ENCODE measurements around the gene RIBC2. TPM values are rescaled to one million over a fixed set of nuclear protein-coding genes. Genes with fewer than 3 reads are reported as not detected.

The RIBC2 gene
- total RNA-seq, 1 experiment from 2014 or later: 2.9 TPM

DNA sequence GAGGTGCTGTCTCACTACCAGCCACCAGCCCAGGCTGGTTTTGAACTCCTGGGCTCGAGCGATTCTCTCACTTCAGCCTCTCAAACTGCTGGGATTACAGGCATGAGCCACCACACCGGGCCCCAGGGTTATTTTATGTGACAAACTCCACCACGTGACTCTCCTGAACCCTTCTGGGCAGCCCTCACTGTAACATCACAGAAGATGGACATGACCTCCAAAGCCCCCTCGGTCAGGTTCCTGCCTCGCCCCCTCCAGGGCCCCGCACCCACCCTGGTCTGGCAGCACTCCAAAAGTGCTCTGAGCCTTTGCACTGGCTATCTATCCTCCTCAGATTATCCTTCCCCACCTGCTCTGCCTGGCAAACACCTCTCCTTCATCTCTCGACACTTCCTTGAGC is 43.3 kb downstream of the RIBC2 start:
- H3K36me3 ChIP-seq (ENCODE audit: control insufficient read depth, insufficient read depth, low read length): no peaks in the 10 kb centered on the region
- TF ChIP-seq TCF7L2 (IDR thresholded peaks at IDR 0.05; ENCODE audit: low read depth, low read length): no peak
- no peak for TF ChIP-seq SIN3A (IDR thresholded peaks at IDR 0.05; ENCODE audit: borderline replicate concordance, insufficient read depth, low read depth, low read length)
- TF ChIP-seq, protein P1, sequence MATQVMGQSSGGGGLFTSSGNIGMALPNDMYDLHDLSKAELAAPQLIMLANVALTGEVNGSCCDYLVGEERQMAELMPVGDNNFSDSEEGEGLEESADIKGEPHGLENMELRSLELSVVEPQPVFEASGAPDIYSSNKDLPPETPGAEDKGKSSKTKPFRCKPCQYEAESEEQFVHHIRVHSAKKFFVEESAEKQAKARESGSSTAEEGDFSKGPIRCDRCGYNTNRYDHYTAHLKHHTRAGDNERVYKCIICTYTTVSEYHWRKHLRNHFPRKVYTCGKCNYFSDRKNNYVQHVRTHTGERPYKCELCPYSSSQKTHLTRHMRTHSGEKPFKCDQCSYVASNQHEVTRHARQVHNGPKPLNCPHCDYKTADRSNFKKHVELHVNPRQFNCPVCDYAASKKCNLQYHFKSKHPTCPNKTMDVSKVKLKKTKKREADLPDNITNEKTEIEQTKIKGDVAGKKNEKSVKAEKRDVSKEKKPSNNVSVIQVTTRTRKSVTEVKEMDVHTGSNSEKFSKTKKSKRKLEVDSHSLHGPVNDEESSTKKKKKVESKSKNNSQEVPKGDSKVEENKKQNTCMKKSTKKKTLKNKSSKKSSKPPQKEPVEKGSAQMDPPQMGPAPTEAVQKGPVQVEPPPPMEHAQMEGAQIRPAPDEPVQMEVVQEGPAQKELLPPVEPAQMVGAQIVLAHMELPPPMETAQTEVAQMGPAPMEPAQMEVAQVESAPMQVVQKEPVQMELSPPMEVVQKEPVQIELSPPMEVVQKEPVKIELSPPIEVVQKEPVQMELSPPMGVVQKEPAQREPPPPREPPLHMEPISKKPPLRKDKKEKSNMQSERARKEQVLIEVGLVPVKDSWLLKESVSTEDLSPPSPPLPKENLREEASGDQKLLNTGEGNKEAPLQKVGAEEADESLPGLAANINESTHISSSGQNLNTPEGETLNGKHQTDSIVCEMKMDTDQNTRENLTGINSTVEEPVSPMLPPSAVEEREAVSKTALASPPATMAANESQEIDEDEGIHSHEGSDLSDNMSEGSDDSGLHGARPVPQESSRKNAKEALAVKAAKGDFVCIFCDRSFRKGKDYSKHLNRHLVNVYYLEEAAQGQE (IDR thresholded peaks at IDR 0.05; ENCODE audit: insufficient read depth in 1 of 2, low read depth in 2 of 2, low read length in 1 of 2): no peak
- no peak for TF ChIP-seq POLR2AphosphoS5 (IDR thresholded peaks at IDR 0.05; ENCODE audit: low read depth, low read length)
- TF ChIP-seq, protein P2, sequence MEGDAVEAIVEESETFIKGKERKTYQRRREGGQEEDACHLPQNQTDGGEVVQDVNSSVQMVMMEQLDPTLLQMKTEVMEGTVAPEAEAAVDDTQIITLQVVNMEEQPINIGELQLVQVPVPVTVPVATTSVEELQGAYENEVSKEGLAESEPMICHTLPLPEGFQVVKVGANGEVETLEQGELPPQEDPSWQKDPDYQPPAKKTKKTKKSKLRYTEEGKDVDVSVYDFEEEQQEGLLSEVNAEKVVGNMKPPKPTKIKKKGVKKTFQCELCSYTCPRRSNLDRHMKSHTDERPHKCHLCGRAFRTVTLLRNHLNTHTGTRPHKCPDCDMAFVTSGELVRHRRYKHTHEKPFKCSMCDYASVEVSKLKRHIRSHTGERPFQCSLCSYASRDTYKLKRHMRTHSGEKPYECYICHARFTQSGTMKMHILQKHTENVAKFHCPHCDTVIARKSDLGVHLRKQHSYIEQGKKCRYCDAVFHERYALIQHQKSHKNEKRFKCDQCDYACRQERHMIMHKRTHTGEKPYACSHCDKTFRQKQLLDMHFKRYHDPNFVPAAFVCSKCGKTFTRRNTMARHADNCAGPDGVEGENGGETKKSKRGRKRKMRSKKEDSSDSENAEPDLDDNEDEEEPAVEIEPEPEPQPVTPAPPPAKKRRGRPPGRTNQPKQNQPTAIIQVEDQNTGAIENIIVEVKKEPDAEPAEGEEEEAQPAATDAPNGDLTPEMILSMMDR (IDR thresholded peaks at IDR 0.05): no peak
- H3K4me1 ChIP-seq (ENCODE audit: control insufficient read depth, insufficient read depth, low read length): no peaks in the 10 kb centered on the region
- intact Hi-C loops (cut with micrococcal nuclease; ENCODE audit: unreplicated experiment): no loop called here
- CTCF ChIA-PET: no interaction called here
- no peaks in the 10 kb centered on the region for H3K27me3 ChIP-seq (ENCODE audit: control insufficient read depth, insufficient read depth, low read length)
- no TSS peak for BruUV-seq (replicated peaks)
- H3K4me3 ChIP-seq (ENCODE audit: low read depth in 2 of 2, low read length in 2 of 2): no peak overlapping the region
- in situ Hi-C loops (cut with HindIII; ENCODE audit: low pct_unique_long_range_greater_than_20kb, low sequenced_read_pairs): no loop called here
- no peak for DNase-seq (ENCODE audit: low read depth, low spot score)
- no peaks in the 10 kb centered on the region for H3K9me3 ChIP-seq (ENCODE audit: control insufficient read depth, insufficient read depth, low read depth, low read length)
- no peak for ATAC-seq
- POLR2A ChIA-PET: no interaction called here
- no peak overlapping the region for H3K27ac ChIP-seq (ENCODE audit: low read length)

DNA sequence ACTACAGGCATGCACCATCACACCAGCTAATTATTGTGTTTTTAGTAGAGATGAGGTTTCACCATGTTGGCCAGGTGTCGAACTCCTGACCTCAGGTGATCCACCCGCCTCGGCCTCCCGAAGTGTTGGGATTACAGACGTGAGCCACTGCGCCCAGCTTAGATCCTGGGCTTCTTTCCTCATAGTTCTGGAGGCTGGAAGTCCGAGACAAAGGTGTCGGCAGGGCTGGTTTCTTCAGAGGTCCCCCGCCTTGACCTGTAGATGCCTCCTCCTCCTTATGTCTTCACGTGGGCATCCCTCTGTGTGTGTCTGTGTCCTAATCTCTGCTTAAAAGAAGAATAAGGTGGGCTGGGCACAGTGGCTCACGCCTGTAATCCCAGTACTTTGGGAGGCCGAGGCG is 45.0 kb downstream of the RIBC2 start:
- BruUV-seq (replicated peaks): no TSS peak
- Histone ChIP-seq H3K36me3 (ENCODE audit: control insufficient read depth, insufficient read depth, low read length) (no peaks in the 10 kb centered on the region), H3K27ac (ENCODE audit: low read length) (no peak overlapping the region), H3K4me1 (ENCODE audit: control insufficient read depth, insufficient read depth, low read length) (no peaks in the 10 kb centered on the region), H3K9me3 (ENCODE audit: control insufficient read depth, insufficient read depth, low read depth, low read length) (no peaks in the 10 kb centered on the region), H3K27me3 (ENCODE audit: control insufficient read depth, insufficient read depth, low read length) (no peaks in the 10 kb centered on the region), H3K4me3 (ENCODE audit: low read depth in 2 of 2, low read length in 2 of 2) (no peak overlapping the region)
- no peak for TF ChIP-seq TCF7L2 (IDR thresholded peaks at IDR 0.05; ENCODE audit: low read depth, low read length)
- TF ChIP-seq, protein P2 (IDR thresholded peaks at IDR 0.05): no peak
- TF ChIP-seq, protein P1 (IDR thresholded peaks at IDR 0.05; ENCODE audit: insufficient read depth in 1 of 2, low read depth in 2 of 2, low read length in 1 of 2): no peak
- TF ChIP-seq SIN3A (IDR thresholded peaks at IDR 0.05; ENCODE audit: borderline replicate concordance, insufficient read depth, low read depth, low read length): no peak
- TF ChIP-seq POLR2AphosphoS5 (IDR thresholded peaks at IDR 0.05; ENCODE audit: low read depth, low read length): no peak
- in situ Hi-C loops (cut with HindIII; ENCODE audit: low pct_unique_long_range_greater_than_20kb, low sequenced_read_pairs): no loop called here
- DNase-seq (ENCODE audit: low read depth, low spot score) (no peak), ATAC-seq (no peak)
- POLR2A ChIA-PET: no interaction called here
- CTCF ChIA-PET: no interaction called here
- intact Hi-C loops (cut with micrococcal nuclease; ENCODE audit: unreplicated experiment): no loop called here

All from Panc1 (cell line).